Measurements from ENCODE around the gene EEPD1. TPM values are rescaled to one million over a fixed set of nuclear protein-coding genes. Genes with fewer than 3 reads are reported as not detected.

The EEPD1 gene
- total RNA-seq, 1 donor from 2014 or later, result 9.8 TPM

GRCh38 chr7:36305226-36305625, 152.2 kb downstream of the EEPD1 start:
- Histone ChIP-seq H3K36me3 (no peaks in the 10 kb centered on the region), H3K9me3 (no peaks in the 10 kb centered on the region), H3K27ac (no peak overlapping the region), H3K4me3 (no peak overlapping the region), H3K27me3 (no peaks in the 10 kb centered on the region), H3K4me1 (peaks cover 38% of the 10 kb centered on the region)
- DNase-seq (ENCODE audit: extremely low spot score in 2 of 2), result no peak
- intact Hi-C loops (cut with DNase I), result no loop called here
- TF ChIP-seq CTCF (IDR thresholded peaks at IDR 0.05) (no peak), POLR2A (IDR thresholded peaks at IDR 0.05) (no peak), POLR2AphosphoS5 (IDR thresholded peaks at IDR 0.05; ENCODE audit: insufficient read depth in 1 of 2, low read depth in 1 of 2) (no peak)

DNA sequence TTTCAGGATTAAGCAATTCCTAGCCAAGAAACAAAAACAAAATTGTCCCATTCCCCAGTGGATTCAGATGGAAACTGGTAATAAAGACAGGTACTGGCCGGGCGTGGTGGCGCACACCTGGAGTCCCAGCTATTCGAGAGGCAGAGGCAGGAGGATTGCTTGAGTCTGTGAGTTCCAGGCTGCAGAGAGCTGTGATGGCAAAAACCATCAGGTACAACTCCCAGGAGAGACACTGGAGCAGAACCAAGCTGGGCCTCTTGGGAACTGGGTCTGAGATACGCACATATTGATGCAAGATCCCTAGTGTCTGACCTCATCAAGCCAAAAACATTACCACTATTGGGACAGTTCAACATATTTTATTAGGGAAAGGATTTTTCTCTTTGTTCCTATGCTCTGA, 152.6 kb downstream of the EEPD1 start:
- peaks cover 38% of the 10 kb centered on the region for H3K4me1 ChIP-seq
- no peak for TF ChIP-seq POLR2AphosphoS5 (IDR thresholded peaks at IDR 0.05; ENCODE audit: insufficient read depth in 1 of 2, low read depth in 1 of 2)
- TF ChIP-seq CTCF (IDR thresholded peaks at IDR 0.05), result no peak
- TF ChIP-seq POLR2A (IDR thresholded peaks at IDR 0.05), result no peak
- no peak overlapping the region for H3K27ac ChIP-seq
- H3K36me3 ChIP-seq, result no peaks in the 10 kb centered on the region
- DNase-seq (ENCODE audit: extremely low spot score in 2 of 2), result peak in 1 of 2 donors; percentile 61
- intact Hi-C loops (cut with DNase I), result no loop called here
- no peaks in the 10 kb centered on the region for H3K27me3 ChIP-seq
- H3K9me3 ChIP-seq, result no peaks in the 10 kb centered on the region
- H3K4me3 ChIP-seq, result no peak overlapping the region

GRCh38 chr7:36306222-36306621, 153.2 kb downstream of the EEPD1 start:
- intact Hi-C loops (cut with DNase I), result no loop called here
- H3K27ac ChIP-seq, result no peak overlapping the region

GRCh38 chr7:36306722-36307121, 153.7 kb downstream of the EEPD1 start:
- no peak overlapping the region for H3K27ac ChIP-seq
- no peaks in the 10 kb centered on the region for H3K36me3 ChIP-seq
- no peaks in the 10 kb centered on the region for H3K9me3 ChIP-seq
- H3K4me1 ChIP-seq, result peaks cover 29% of the 10 kb centered on the region
- TF ChIP-seq CTCF (IDR thresholded peaks at IDR 0.05) (no peak), POLR2AphosphoS5 (IDR thresholded peaks at IDR 0.05; ENCODE audit: insufficient read depth in 1 of 2, low read depth in 1 of 2) (no peak), POLR2A (IDR thresholded peaks at IDR 0.05) (no peak)
- no peak for DNase-seq (ENCODE audit: extremely low spot score in 2 of 2)
- intact Hi-C loops (cut with DNase I), result no loop called here
- H3K4me3 ChIP-seq, result no peak overlapping the region
- H3K27me3 ChIP-seq, result no peaks in the 10 kb centered on the region

More at GRCh38 chr7:36306222-36306621, 153.2 kb downstream of the EEPD1 start:
- Histone ChIP-seq H3K9me3 (no peaks in the 10 kb centered on the region), H3K4me1 (peaks cover 33% of the 10 kb centered on the region), H3K4me3 (no peak overlapping the region), H3K36me3 (no peaks in the 10 kb centered on the region), H3K27me3 (no peaks in the 10 kb centered on the region)
- TF ChIP-seq POLR2A (IDR thresholded peaks at IDR 0.05), result no peak
- no peak for TF ChIP-seq POLR2AphosphoS5 (IDR thresholded peaks at IDR 0.05; ENCODE audit: insufficient read depth in 1 of 2, low read depth in 1 of 2)
- no peak for TF ChIP-seq CTCF (IDR thresholded peaks at IDR 0.05)
- DNase-seq (ENCODE audit: extremely low spot score in 2 of 2), result no peak

GRCh38 chr7:36308031-36308430, 155.0 kb downstream of the EEPD1 start:
- Histone ChIP-seq H3K27ac (no peak overlapping the region), H3K9me3 (no peaks in the 10 kb centered on the region), H3K4me1 (peaks cover 16% of the 10 kb centered on the region), H3K36me3 (no peaks in the 10 kb centered on the region), H3K4me3 (no peak overlapping the region), H3K27me3 (no peaks in the 10 kb centered on the region)
- TF ChIP-seq POLR2A (IDR thresholded peaks at IDR 0.05) (no peak), POLR2AphosphoS5 (IDR thresholded peaks at IDR 0.05; ENCODE audit: insufficient read depth in 1 of 2, low read depth in 1 of 2) (no peak), CTCF (IDR thresholded peaks at IDR 0.05) (no peak)
- intact Hi-C loops (cut with DNase I), result no loop called here
- no peak for DNase-seq (ENCODE audit: extremely low spot score in 2 of 2)
